Kidney tubule cell (primary cell): ENCODE data around the gene KLK3.

Experiments
- DNase-seq: peaks from one replicate; pipeline ENCODE4 v3.0.0-alpha.2; 2018; ENCODE audit warnings: low spot score

The KLK3 gene

DNA sequence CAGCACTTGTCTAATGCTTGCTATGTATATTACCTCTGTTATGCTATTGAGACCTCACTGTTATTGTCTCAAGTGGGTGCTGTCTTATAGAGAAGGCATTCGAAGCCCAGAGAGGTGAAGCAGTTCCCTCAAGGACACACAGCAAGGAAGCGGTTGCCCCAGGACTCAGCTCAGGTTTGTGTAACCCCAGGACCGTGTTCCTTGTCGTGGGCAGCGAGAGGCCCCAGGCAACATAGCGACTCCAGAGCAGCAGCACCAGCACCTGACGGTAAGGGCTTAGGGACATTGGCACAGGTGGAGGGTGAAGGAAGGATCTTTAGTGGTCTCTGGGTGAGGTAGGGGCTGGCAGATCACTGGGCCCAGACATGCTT is 23.7 kb upstream of the KLK3 start:
- no peak for DNase-seq

DNA sequence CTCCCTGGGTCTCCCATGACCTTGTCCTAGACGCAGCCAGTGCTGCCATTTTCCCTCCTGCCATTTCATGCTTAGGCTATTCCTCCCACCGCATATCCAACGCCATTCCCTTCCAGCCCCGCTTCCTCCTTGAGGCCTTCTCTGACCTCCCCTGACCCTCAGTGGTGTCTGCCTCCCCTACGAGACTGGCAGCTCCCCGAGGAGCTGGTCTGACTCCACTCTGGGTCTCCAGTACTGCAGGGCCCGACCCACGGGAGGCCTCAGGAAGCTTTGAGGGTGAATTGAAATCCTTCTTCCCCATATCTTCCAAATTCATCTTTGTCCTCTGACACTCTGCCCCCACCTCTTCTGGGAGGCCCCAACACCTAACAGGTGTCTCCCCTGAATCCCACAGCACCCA is 22.0 kb upstream of the KLK3 start:
- no peak for DNase-seq

DNA sequence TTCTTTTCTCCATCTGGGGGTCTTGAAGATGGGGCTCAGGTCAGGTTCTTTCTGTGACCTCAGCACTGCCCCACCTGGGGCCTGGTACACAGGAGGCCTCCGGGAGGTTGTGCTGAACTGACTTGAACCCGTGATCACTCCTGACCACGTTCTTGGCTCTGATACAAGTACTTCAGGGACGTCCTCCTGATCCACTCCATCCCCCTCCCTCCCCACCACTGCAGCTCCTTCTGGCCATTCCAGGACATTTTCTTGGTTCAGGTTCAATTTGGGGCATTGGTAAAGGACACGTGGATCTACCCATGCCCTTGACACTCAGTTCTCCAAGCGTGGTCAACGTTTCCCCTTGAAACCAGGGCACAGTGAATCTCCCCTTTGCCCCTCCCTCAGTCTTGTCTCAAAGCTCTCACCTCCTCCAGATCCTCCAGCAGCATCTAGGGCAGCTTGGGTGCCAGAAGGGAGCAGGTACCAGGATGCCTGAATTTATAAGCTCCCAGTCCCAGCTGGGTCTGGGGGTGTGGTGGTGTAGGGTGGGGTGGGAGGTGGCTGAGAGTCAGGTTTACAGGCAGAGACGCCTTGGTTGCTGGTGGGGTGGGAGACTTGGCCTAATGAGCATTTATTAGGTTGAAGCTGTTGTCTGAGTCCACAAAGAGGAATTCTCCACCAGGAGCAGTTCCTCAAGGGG is 21.5 kb upstream of the KLK3 start, which contains the start of gene KLK15:
Gene KLK15, minus strand, starts transcription at position 458 of the 685 bp plus-strand sequence. CDS start 2,082 bp downstream, outside the sequence.
- DNase-seq = no peak

GRCh38 chr19:50833802-50834167 is 20.9 kb upstream of the KLK3 start:
- DNase-seq = no peak

DNA sequence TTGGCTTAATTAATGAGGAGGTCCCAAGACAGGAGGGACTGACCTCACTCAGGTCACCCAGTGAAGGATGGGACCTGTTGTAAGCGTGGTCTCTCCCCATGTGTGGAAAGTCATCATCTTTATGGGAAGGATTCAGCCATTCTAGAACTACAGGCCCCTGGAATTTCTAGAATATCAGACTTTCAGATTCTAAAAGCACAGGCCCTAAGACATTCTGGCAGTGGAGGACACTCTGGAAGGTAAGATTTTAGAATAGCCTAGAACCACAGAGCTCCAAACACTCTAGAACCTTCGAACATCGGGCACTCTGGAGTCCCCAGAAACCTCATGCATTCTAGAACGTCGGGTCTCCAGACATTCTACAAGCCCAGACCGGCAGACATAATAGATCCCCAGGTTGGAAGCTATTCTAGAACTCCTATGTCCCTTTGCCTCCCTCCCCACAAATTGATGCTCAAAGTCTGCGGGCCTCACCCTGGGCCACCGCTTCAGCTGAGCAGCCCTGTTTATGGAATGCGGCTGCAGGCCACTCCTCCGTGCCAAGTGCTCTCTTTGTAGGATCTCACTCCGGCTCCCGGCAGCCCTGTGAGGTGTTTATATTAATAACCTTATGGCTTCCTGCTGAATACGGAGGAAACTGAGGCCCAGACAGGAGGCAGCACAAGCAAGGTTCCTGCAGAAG is 19.5 kb upstream of the KLK3 start:
- DNase-seq = peak; percentile 25

DNA sequence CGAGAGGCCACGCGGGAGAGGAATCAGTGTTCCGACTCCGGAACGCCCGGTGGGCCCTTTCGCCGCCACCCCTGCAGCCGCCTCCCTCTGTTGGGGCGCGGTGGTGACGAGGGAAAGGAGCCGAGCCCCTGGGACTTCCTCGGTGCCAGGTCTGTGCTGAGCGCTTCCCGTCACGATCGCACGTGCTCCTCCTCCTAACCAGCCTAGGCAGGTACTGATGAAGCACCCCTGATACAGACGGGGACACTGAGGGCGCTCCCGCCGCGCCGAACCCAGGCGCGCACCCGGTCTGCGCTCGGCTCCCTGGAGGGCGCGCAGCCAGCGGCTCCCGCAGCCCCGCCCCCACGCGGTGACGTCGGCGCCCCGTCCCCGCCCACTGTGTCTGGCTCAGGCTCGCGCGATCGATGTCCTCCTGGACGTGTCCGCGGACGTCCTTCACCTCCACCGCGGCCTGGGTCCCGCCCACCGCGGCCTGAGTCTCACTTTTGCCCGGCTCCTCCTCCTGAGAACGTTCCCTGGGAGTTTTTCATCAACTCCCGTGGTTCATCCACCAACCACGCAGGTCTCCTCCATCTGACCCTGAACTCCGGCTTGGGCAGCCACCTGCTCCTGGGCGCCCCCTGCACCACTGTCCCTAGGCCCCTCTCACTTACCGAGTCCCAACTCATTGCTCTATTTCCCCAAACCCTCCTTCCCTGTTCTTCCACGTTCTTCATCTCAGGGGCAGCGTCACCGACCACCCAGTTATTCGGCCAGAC is 18.8 kb upstream of the KLK3 start:
- peak; percentile 75 for DNase-seq

GRCh38 chr19:50836543-50837195 is 18.0 kb upstream of the KLK3 start:
- no peak for DNase-seq

DNA sequence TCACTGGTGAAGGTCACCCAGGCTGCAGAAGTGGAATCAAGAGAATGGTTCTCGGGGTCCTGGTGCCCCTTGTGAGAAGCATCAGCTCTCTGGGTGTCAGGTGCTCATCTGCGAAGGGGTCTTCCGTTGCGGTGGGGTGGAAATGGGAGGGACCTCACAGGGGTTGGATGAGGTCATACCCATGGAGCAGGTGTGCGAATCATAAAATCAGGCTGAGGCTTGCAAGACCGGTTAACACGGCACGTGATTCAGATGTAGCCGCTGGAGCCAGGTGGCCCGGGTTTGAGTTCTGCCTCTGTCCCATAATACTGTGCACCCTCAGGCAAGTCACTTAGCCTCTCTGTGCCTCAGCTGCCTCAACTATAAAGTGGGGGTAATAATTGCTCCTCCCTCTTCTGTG is 17.4 kb upstream of the KLK3 start:
- no peak for DNase-seq

- no peak for DNase-seq
Observed at GRCh38 chr19:50838239-50838638, 16.5 kb upstream of the KLK3 start.

GRCh38 chr19:50839712-50840655 is 14.7 kb upstream of the KLK3 start:
- DNase-seq = no peak

- no peak for DNase-seq
Observed at GRCh38 chr19:50842130-50842529, 12.6 kb upstream of the KLK3 start.

GRCh38 chr19:50843205-50843604 is 11.5 kb upstream of the KLK3 start:
- no peak for DNase-seq

DNA sequence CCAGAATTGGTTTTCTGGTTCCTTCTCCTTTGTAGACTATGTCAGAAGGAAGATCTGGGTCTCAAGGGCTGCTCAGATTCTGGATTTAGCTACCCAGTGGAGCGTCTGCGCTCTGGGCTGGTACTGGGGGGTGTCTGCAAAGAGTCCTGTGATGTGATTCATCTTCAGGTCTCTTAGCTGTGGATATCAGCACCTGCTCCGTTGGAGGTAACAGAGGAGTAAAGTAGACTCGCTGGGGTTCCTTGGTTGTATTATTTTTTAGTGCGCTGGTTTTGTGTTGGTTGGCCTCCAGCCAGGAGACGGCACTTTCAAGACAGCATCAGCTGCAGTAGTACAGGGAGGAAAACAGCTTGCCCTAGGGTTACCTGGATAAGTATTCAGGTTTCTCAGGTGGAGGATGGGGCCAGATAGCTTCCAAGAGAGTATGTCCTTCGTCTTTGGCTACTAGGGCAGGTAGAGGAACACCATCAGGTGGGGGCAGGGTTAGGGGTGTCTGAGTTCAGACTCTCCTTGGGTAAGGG is 11.0 kb upstream of the KLK3 start:
- no peak for DNase-seq

- no peak for DNase-seq
Observed at GRCh38 chr19:50844296-50844935, 10.3 kb upstream of the KLK3 start.

- DNase-seq = no peak
Observed at GRCh38 chr19:50850738-50851137, 4.0 kb upstream of the KLK3 start.

DNA sequence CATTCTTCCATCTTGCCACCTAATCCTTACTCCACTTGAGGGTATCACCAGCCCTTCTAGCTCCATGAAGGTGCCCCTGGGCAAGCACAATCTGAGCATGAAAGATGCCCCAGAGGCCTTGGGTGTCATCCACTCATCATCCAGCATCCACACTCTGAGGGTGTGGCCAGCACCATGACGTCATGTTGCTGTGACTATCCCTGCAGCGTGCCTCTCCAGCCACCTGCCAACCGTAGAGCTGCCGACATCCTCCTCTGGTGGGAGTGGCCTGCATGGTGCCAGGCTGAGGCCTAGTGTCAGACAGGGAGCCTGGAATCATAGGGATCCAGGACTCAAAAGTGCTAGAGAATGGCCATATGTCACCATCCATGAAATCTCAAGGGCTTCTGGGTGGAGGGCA is 3.1 kb upstream of the KLK3 start:
- no peak for DNase-seq

DNA sequence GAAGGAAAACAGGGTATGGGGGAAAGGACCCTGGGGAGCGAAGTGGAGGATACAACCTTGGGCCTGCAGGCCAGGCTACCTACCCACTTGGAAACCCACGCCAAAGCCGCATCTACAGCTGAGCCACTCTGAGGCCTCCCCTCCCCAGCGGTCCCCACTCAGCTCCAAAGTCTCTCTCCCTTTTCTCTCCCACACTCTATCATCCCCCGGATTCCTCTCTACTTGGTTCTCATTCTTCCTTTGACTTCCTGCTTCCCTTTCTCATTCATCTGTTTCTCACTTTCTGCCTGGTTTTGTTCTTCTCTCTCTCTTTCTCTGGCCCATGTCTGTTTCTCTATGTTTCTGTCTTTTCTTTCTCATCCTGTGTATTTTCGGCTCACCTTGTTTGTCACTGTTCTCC is 2.7 kb downstream of the KLK3 start:
- no peak for DNase-seq

- no peak for DNase-seq
Observed at GRCh38 chr19:50858886-50859285, 4.2 kb downstream of the KLK3 start.

- DNase-seq = no peak
Observed at GRCh38 chr19:50859849-50860248, 5.1 kb downstream of the KLK3 start.

- DNase-seq = no peak
Observed at GRCh38 chr19:50861010-50861409, 6.3 kb downstream of the KLK3 start.
